Activated naive CD4-positive, alpha-beta T cell (primary cell): ENCODE data around the gene RAB27B.
"Not testable (repeated sequence)": the region's sequence is repeated elsewhere in the genome, so short reads cannot be mapped to it uniquely, and the experiment has no call there.

Source experiments
- DNase-seq, 4 experiments: peaks; one replicate each; lab custom pipeline; 2025; lab: John Stamatoyannopoulos, UW

Gene RAB27B

DNA sequence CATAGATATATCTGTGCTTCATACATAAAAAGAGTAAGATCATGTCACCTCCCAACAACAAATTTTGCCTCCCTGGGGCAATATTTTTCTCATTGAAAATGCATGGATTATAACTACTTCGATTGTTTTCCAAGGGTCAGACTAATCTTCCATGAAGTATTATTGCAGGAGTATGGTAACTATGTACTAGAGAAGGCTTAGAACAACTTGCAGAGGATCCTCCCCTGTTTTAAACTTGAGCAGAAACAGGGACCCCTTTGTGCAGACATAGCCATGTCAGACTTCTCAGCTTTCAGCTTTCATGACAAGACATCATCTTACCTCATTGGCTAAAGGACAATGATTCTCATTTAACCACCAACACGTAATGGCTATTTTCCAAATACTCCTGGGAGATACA, 13.2 kb upstream of the RAB27B start:
- DNase-seq, result no peak

DNA sequence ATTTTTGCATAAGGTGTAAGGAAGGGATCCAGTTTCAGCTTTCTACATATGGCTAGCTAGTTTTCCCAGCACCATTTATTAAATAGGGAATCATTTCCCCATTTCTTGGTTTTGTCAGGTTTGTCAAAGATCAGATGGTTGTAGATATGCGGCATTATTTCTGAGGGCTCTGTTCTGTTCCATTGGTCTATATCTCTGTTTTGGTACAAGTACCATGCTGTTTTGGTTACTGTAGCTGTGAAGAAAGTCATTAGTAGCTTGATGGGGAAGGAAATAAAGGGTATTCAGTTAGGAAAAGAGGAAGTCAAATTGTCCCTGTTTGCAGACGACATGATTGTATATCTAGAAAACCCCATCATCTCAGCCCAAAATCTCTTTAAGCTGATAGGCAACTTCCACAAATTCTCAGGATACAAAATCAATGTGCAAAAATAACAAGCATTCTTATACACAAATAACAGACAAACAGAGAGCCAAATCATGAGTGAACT, 7.4 kb upstream of the RAB27B start:
- not testable (repeated sequence) for DNase-seq

DNA sequence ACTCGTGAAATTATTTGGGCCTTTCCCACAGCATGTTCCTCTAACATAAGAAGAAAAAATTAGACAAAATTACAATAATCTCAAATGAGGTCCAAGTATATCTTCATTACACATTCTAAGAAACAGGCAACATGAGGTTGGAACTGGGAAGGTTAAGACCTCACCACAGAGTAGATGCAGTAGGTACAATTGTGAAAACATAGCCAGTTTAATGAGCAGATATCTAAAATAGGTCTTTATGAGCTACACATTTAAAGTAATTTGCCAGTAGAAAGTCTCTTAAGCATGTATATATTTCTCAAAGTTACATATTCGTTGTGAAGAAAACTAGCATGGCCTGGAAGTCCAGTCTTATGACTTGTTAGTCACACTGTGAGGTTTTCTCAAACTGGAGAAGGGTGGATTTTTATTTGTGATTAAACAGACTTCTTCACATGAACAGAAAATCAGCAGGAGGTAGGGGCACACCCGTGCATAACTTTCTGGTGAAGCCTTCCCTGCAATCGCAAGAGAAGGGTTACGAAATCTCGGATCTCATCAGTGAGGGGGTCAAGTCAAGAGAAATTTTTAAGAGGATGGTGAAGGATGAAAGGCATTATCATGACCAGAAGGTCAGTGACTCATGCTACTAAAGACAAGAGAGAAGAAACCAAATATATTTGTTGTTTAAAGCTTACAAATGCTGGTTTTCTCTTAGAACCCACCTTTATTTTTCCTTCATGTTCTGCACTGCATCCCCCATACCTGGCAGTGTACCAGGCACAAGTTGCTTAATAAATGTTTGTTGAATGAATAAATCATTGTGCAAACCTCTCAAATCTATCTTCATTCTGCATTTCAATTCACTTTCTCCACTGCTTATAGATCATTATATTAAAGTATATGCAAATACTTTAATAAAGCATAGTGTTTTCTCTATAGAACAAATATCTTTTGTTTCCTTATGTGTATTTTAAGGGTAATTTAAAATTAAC, 5.1 kb upstream of the RAB27B start:
- DNase-seq, result no peak

DNA sequence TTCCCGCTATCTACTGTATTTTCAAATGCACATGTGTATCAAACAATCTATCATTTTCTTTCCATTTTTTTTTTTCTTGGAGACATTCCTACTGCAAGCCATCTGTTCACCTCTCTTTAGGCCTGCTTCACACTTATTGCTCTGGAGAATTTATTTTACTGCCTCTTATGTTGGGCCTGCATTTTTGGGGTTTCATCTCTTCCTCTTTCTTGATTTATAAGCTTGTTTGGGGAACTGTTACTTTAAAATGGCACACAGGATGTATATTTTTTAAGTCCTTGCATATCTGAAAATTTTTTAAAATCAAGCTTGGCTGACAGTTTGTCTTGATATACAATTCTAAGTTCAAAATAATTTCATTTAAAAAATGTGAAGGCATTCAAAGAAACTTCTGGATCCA, 3.5 kb upstream of the RAB27B start:
- no peak for DNase-seq

DNA sequence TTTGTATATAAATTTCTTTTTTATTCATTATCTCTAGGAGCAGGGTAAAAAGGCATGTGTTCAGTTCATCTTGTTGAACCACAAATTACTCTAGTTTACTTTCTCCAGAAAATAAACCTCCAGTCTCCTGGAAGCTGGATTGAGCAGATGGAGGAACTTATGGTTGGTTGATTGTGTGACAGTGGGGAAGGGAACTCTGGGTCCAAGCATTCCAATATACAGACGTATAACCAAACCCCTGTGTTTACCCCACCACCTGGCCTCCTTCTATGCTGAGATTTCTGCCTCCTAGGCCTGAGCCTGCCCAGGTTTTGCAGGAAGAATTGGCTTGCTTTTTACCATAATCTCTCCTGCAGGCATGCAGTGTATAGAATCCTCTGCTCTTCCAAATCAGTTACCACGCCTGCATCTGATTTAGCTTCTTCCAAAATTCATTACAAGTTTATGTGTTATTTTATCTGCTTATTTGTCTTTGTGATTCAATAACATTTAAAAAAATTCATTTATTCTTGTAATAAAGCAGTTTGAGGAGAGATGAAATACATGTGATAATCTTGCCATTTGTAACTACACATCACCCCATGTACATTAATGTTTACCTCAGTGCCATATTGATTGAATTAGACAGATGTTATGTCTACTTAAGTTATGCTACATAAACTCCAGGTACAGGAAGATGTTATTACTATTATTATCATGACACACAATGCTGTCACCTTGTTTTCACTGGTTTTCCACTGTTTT, 2.5 kb upstream of the RAB27B start:
- no peak for DNase-seq

DNA sequence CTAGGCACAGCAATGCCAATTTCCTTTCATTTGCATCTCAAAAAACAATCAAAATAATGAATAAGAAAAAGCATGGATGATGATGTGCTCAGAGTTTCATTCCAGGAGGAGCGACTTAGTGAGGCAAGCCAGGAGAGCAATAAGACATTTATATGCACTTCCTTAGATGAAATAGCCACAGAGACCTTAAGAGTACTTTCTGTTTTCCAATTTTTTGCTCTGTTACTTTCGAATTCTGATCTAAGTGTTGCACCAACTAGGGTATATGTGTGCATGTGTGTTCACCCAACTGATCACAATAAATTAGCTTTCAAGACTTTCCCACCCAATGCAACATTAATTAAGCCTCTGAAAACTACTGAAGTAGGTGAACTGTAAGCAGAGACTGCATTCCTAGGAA, 709 bp downstream of the RAB27B start:
- no peak for DNase-seq

DNA sequence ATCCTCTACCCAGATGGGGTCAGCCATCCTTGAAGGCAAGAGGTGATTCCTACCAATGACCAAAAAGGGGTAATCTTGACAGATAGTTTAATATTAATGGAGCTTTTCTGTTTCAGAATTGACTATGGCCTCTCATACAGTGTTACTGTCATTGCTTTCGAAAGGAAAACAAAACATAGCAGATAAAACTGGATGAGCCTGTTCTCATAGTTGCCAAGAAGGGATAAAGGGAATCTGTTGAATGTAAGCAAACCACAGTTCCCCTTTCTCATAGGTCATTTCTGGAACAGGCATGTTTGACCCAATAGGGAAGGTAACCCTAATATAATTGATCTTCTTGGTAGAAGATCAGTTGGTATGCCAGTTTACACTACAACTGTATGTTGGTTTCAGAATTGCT, 1.6 kb downstream of the RAB27B start:
- no peak for DNase-seq

DNA sequence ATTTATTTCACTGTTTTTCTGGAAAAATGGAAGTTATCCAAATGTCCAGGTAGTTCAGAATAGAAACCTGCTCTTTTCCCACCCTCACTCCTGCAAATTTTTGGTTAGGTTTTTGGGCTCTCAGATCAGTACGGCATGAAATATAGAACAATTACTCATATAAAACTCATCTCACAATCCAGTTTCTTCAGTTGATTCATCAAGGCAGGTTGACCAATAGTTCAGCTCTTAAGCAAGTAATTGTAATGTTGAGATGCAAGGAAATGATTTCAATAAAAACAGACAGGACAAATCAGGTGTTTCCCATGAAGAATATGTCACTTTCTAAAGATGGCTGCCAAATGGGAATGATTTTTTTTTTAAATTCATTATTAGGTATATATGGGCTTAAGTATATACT, 2.0 kb downstream of the RAB27B start:
- DNase-seq, result no peak

DNA sequence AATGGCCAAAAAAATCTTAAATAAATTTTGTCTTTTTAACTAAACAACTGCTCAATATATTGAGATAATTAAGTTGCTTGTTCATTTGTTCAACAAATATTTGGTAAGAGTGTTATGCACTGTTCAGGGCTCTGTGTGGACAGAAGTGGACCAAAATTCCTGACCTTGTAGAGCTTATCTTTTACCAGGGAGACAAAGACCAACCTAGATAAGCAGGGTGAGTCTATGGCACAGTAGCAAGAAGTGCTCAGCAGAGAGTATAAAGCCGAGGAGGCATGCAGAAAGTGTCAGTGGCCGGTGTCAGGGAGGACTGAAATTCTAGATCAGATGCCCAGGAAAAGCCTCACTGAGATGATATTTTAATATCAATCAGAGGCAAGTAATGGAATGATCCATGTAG, 2.6 kb downstream of the RAB27B start:
- no peak for DNase-seq

DNA sequence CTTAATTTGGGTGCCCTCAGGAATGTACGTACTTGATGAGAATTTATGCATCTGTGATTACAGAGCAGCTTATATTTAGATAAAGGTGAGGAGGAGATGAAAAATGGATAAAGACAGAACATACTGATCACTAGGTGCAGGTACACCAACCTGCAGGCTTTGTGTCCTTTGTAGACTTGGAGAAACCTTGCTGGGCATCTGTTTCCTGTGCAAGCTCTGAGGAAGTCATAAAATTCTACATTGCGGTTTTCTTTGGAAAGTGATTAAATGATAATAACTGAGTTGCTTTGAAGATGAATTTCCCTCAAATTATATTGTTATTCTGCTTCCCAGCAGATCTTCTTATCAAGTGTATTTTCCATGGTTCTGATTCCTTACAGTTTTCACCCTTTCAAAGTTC, 7.7 kb downstream of the RAB27B start:
- no peak for DNase-seq

DNA sequence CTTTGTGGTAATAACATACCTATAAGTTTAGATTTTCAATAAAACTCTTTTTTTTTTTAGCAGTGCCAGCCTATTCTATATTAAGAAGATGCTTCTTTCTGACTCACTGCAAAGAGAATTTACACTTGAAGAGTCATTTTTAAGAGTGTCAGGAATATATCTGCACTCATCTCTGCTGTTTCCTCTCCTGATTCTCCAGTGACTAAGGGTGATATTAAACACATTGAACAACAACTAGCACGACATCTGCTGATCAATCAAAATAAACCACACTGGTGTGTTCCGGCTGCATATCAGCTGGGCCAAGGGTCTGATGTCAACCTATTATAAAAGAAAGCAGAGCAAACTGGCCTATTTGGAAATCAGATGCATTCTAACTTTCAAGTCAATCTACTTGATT, 15.0 kb downstream of the RAB27B start:
- no peak for DNase-seq

DNA sequence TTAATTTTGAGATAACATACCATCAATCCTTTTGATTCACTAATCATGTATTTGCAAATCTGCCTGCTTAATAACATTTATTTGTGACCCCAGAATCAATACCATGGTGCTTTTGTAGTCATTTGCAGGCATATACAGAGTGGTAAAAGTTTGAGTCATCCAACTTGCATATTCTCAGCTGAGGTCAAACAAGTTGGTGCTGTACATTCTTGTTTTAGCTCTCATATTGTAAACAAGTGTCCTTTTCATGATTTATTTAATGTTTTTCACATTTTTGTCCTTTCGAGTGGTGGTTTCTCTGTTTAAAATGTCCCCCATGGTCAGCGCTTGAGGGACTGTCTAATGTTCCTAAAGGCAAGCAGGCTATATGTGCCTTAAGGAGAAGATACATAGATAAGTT, 17.5 kb downstream of the RAB27B start:
- DNase-seq, result no peak

DNA sequence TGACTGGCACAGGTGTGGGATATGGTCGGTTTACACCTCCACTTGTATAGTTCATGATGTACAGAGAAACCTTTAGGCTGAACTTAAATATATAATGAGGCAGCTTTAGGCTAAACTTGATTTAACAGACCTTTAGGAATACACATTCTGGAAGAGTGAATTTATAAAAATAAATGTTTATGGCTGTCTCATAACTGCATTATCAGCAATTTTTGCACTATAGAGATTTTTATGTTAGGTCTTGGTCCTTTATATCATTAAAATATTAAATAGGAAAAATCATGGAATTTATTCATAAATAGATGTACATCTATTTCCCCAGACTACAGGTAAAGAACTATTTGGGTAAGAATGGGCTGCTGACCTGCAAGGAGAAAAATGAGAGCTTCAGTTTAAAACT, 19.8 kb downstream of the RAB27B start:
- DNase-seq, result no peak

DNA sequence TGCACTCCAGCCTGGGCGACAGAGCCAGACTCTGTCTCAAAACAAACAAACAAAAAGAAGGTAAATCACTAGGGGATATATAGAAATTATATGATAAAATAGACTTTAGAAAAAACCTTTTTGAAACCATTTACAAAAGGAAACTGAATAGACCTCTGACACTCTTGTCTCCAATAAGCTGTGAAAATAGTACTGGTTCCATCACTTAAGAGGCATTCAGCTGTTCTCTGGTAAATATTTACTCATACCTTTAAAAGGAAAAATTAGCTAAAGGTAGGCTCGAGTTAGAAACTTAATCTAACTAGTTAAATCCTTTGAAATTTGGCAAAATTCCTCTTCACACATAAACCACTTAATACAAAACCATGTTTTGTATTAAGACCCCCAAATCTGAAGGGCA, 21.4 kb downstream of the RAB27B start:
- DNase-seq, result no peak

DNA sequence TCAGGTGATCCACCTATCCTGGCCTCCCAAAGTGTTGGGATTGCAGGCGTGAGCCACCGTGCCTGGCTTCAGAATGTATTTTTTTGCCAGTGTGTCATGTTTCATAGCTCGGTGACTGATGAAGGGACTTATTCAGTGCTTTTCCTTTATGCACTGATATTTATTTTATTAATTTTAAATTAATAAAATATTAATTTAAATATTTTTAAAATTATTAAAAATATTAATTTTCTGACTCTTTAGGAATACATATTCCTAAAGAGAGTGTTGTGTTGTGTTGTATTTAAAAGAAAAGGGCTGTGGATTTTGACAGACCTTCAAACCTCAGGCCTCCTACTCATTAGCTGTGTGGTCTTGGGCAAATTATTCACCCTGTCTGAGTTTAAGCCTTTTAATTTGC, 22.3 kb downstream of the RAB27B start:
- DNase-seq, result no peak

DNA sequence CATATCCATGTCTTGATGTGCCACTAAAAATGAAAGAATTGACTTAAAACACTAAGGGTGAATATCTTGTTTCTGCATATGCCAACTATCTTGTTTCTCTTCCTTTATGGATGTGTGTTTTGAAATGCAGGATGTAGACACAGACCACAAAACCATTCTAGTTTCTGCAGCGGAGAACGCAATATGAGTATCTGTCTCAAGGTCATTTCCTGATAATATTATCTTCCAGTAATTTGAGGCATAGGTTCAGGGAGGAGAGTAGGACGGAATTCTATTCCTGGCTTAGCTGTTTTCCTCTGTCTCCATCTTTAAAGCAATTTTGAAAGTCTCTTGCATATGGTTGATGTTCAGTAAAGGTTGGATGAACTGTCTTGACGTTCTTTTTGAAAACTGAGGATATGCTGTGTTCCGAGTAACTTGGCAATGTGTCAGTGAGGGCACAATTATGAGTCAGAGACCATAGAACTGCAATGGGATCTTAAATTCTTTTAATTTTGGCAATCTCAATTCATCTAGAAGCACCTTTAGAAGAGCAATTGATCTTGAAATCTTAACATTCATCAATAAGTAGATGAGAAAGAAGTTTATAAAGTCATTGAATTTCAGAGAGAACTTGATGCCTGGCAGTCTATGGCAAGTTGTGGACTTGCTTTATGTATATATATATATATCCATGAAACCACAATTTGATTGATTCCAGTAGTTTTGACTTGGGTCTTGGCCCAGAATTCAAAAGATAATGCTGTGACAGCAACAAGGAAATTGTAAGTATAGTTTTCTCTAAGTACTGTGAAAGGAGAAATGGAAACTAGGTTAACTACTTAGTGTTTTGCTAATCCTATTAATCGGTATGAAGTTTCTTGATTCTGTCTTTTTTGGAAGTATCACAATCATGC, 24.8 kb downstream of the RAB27B start:
- DNase-seq, result no peak

DNA sequence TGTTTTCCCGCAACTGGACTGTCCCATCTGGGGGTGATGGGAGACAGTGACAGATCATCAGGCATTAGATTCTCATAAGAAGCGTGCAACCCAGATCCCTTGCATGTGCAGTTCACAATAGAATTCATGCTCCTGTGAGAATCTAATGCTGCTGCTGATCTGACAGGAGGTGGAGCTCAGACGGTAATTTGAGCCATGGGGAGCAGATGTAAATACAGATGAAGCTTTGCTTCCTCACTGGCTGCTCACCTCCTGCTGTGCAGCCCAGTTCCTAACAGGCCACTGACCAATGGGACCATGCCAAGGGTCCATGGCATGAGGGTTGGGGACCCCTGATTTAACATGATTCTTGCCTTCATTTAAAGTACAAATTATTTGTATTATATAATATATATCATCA, 26.8 kb downstream of the RAB27B start:
- DNase-seq, result not testable (repeated sequence)

DNA sequence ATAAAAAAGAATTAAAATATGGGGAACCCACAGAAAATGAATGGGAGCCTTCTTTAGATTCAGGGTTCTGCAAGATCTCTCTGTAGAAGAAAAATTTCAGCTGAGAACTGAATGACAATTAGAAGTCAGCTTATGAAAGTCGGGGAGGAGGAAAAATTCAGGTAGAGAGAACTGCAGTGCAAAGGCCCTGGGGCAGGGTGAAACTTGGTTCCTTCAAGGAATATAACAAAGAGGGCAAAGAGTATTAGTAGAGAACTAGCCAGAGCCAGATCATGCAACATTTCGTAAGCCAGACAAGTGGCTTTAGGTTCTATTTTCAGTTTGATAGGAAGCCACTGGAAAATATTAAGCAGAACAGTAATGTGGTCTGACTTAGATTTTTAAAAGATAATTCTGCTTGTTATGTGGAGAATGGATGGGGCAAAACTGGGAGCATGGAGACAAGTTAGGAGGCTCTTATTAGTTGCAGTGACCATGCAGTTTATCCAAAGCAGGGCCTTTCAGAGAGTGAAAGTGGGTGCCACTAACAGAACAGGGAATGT, 27.9 kb downstream of the RAB27B start:
- no peak for DNase-seq

DNA sequence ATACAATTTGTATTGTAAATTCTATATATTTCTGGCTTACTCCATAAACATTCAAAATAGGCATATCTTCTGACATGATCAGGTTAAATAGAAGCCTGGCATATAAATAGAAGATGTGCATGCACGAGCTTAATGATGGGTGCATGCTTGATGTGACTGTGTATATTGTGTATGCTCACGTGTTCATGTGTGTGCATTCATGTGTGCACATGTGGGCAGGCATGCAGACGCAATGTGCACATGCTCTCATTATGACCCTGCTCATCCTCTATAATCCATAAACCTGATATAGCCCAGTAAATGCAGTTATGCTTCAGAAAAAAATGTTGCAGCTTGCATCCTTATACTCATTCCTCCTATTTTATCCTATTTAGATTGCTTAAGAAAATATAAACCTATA, 29.2 kb downstream of the RAB27B start:
- no peak for DNase-seq

DNA sequence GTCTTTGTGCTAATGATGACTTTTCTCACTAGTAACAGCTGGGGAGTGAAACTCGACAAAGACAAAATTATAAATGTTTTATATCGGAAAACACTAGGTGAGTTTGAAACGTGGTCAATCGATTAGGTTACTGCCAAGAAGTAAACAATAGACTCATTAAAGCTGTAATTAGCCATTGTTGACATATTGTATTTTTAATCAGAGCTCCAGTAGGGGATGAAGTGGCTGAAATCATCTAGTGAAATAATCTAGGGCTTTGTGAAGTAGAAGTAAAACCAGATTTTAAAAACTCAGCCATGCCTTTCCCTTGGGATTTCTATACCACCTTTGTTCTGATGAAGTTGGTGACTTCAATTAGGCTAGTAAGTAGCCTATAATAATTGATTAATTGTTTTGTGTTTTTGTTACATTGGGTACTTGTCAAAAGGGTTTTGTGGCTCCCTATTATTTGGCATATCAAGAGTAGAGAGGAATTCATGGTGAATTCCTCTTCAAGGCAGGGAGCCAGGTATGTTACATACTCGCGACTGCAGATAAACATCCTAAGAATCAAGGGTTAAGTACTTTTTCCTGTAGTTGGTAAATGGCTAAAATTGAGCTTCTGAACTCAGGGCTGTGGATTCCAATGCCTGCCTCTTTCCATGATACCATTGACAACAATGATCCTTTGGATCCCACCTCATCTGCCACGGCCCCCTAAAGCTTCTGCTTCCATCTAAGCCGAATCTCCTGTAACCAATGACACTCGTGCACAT, 31.6 kb downstream of the RAB27B start:
- DNase-seq, result no peak

DNA sequence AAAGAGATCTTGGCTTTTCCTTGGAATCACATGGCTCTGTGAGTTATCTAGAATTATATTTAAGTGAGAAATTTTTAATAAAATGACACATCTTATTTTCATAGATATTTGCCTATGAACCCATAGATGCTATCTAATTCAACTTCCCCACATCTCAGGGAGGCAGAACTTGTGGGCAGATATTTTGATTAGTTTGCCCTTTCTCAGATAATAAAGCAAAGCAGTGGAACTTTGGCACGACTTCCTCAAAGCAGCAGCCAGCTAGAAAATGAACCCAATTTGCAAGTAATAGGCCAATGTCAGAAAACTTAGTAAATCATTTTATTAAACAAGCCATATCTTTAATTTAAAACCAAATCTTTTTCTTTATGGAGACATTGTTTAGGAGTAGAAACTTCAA, 32.7 kb downstream of the RAB27B start:
- no peak for DNase-seq
